Neural progenitor cell (in vitro differentiated cells): ENCODE data around the gene TPCN2. TPM values are rescaled to one million over a fixed set of nuclear protein-coding genes. Genes with fewer than 3 reads are reported as not detected.

Experiments
- DNase-seq: peaks from one replicate; pipeline ENCODE4 v3.0.0-alpha.2; 2016; ENCODE audit warnings: low spot score
- H2AFZ ChIP-seq: fragments of 200-600 bp; sonication (generic); replicated peaks from 2 replicates; pipeline ENCODE4 v1.6.1; 2016; ENCODE audit warnings: antibody characterized with exemption
- H3F3A ChIP-seq: fragments of 200-600 bp; sonication (generic); 2 replicates; pipeline ENCODE4 v1.6.1; 2016; ENCODE audit warnings: antibody characterized with exemption, low read depth
- H3K27ac ChIP-seq: fragments of 200-600 bp; sonication (generic); 2 replicates; pipeline ENCODE4 v1.5.1; 2016; ENCODE audit warnings: mild to moderate bottlenecking
- H3K27me3 ChIP-seq: fragments of 200-600 bp; sonication (generic); 2 replicates; pipeline ENCODE4 v1.6.1; 2016; ENCODE audit warnings: mild to moderate bottlenecking, moderate library complexity
- H3K36me3 ChIP-seq: fragments of 200-600 bp; sonication (generic); 2 replicates; pipeline ENCODE4 v1.5.1; 2016
- H3K4me1 ChIP-seq: fragments of 200-600 bp; sonication (generic); 2 replicates; pipeline ENCODE4 v1.6.1; 2016; ENCODE audit warnings: mixed run types
- H3K4me2 ChIP-seq: fragments of 200-600 bp; sonication (generic); 2 replicates; pipeline ENCODE4 v1.6.1; 2016
- H3K4me3 ChIP-seq: fragments of 200-600 bp; sonication (generic); 2 replicates; pipeline ENCODE4 v1.5.1; 2016
- H3K79me2 ChIP-seq: fragments of 200-600 bp; sonication (generic); 2 replicates; pipeline ENCODE4 v1.6.1; 2016; ENCODE audit warnings: low read depth
- H3K9ac ChIP-seq: fragments of 200-600 bp; sonication (generic); 2 replicates; pipeline ENCODE4 v1.6.1; 2016
- H3K9me3 ChIP-seq: fragments of 200-600 bp; sonication (generic); 2 replicates; pipeline ENCODE4 v1.5.1; 2016; ENCODE audit warnings: low read depth
- H4K20me1 ChIP-seq: fragments of 200-600 bp; sonication (generic); 2 replicates; pipeline ENCODE4 v1.6.1; 2016; ENCODE audit warnings: low read depth
- H3K27ac Mint-ChIP-seq: 3 replicates; pipeline ENCODE4 v1.8.0; 2021; ENCODE audit warnings: mixed read lengths
- H3K27me3 Mint-ChIP-seq: 2 replicates; pipeline ENCODE4 v1.8.0; 2022; ENCODE audit warnings: low read depth, mild to moderate bottlenecking, inconsistent platforms, moderate library complexity, mixed read lengths; ENCODE audit not compliant: insufficient read depth
- H3K36me3 Mint-ChIP-seq: 3 replicates; pipeline ENCODE4 v1.8.0; 2021; ENCODE audit warnings: mixed read lengths
- H3K4me1 Mint-ChIP-seq: 3 replicates; pipeline ENCODE4 v1.8.0; 2021; ENCODE audit warnings: mixed read lengths
- H3K4me3 Mint-ChIP-seq: 3 replicates; pipeline ENCODE4 v1.8.0; 2021; ENCODE audit warnings: mild to moderate bottlenecking, moderate library complexity, mixed read lengths
- H3K9me3 Mint-ChIP-seq: 3 replicates; pipeline ENCODE4 v1.8.0; 2020; ENCODE audit warnings: mixed read lengths
- EZH2 ChIP-seq: fragments of 200-600 bp; sonication (generic); IDR thresholded peaks from 2 replicates; pipeline ENCODE4 v1.6.1; 2017; ENCODE audit warnings: antibody characterized with exemption, mild to moderate bottlenecking, moderate library complexity
- EZH2phosphoT487 ChIP-seq: fragments of 200-600 bp; sonication (generic); IDR thresholded peaks from 2 replicates; pipeline ENCODE4 v1.6.1; 2017; ENCODE audit warnings: antibody characterized with exemption
- total RNA-seq: library from RNA; depleted of rRNA; stranded (reverse); fragments of >200 nt; gene quantifications from 2 replicates; pipeline ENCODE4 v1.2.3, GENCODE V29; 2015; ENCODE audit warnings: low replicate concordance
- TF ChIP-seq, protein P1 (sequence below): fragments of 200-600 bp; sonication (generic); IDR thresholded peaks from 2 replicates; pipeline ENCODE4 v1.5.1; 2017; ENCODE audit warnings: antibody characterized with exemption, mild to moderate bottlenecking

Gene TPCN2
- total RNA-seq, 1 donor from 2014 or later, result 7.2 TPM

DNA sequence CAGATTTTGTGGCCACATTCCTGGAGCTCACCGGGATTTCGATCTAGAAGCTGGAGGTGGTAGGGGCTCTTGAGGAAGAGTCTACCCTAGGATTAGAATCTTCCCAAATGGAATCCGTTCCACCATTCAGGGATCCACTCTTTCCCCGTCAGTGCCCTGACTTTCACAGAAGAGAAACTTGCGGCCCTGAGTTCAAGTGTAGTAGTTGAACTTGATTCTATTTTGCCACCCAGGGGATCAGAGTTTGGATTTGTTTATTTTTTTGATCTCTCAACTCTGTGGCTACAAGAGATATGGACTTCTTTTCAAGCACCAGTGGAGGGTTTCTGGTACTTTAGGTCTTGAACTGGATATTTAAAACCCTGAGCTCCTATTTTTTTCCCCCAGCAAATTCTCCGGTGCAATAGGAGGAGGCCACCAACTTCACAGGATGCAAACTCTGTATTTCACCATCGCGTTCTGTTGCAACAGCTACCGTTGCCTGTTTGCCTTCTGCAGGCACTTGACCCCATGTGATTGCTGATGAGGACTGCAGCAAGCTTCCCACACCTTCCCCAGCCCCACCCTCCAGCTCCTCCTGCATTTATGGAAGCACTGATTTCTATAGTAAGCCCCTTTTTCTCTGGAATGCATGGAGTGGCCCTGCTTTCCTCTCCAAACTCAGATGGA lies 20.9 kb upstream of the TPCN2 start:
- no peak overlapping the region for H3K27ac ChIP-seq
- H3K9ac ChIP-seq, result no peak overlapping the region
- Mint-ChIP-seq H3K4me1 (no peaks in the 10 kb centered on the region), H3K36me3 (no peaks in the 10 kb centered on the region), H3K4me3 (no peak overlapping the region), H3K27ac (no peak overlapping the region), H3K9me3 (no peaks in the 10 kb centered on the region), H3K27me3 (peaks cover 4% of the 10 kb centered on the region)
- no peaks in the 10 kb centered on the region for H3K79me2 ChIP-seq
- H2AFZ ChIP-seq, result no peak overlapping the region
- H3K36me3 ChIP-seq, result no peaks in the 10 kb centered on the region
- H3K9me3 ChIP-seq, result no peaks in the 10 kb centered on the region
- DNase-seq, result no peak
- H3K27me3 ChIP-seq, result no peaks in the 10 kb centered on the region
- peaks cover 5% of the 10 kb centered on the region for H3K4me1 ChIP-seq
- H3K4me3 ChIP-seq, result no peak overlapping the region
- TF ChIP-seq EZH2 (no peak), EZH2phosphoT487 (no peak)
- TF ChIP-seq, protein P1, sequence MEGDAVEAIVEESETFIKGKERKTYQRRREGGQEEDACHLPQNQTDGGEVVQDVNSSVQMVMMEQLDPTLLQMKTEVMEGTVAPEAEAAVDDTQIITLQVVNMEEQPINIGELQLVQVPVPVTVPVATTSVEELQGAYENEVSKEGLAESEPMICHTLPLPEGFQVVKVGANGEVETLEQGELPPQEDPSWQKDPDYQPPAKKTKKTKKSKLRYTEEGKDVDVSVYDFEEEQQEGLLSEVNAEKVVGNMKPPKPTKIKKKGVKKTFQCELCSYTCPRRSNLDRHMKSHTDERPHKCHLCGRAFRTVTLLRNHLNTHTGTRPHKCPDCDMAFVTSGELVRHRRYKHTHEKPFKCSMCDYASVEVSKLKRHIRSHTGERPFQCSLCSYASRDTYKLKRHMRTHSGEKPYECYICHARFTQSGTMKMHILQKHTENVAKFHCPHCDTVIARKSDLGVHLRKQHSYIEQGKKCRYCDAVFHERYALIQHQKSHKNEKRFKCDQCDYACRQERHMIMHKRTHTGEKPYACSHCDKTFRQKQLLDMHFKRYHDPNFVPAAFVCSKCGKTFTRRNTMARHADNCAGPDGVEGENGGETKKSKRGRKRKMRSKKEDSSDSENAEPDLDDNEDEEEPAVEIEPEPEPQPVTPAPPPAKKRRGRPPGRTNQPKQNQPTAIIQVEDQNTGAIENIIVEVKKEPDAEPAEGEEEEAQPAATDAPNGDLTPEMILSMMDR, result no peak
- H3K4me2 ChIP-seq, result no peak overlapping the region
- no peaks in the 10 kb centered on the region for H4K20me1 ChIP-seq
- no peaks in the 10 kb centered on the region for H3F3A ChIP-seq

DNA sequence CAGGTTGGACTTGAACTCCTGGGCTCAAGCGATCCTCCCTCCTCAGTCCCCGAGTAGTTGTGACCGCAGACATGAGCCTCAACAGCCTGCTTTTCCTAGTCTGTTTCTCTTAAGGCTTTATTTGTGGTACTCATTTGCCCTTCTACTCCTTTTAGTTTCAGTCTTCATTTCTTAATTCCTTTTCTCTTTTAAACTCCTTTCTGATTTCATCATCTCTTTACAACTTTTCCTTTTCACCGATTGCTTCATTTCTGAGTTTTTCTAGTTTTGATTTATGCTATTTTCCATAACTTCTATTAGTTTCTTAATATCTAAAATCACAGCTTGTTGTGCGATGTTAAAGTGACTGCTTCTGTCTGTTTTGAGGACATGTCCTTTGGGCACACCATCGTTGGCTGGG lies 18.4 kb upstream of the TPCN2 start:
- Mint-ChIP-seq H3K27me3 (peaks cover 6% of the 10 kb centered on the region), H3K36me3 (no peaks in the 10 kb centered on the region), H3K4me1 (peaks cover 7% of the 10 kb centered on the region), H3K27ac (no peak overlapping the region), H3K9me3 (no peaks in the 10 kb centered on the region), H3K4me3 (no peak overlapping the region)
- H3K79me2 ChIP-seq, result no peaks in the 10 kb centered on the region
- no peak overlapping the region for H3K27ac ChIP-seq
- H3K9me3 ChIP-seq, result no peaks in the 10 kb centered on the region
- DNase-seq, result no peak
- H3K4me2 ChIP-seq, result no peak overlapping the region
- TF ChIP-seq EZH2 (no peak), EZH2phosphoT487 (no peak)
- TF ChIP-seq, protein P1, result no peak
- no peaks in the 10 kb centered on the region for H3F3A ChIP-seq
- H3K36me3 ChIP-seq, result no peaks in the 10 kb centered on the region
- no peak overlapping the region for H3K9ac ChIP-seq
- no peaks in the 10 kb centered on the region for H3K27me3 ChIP-seq
- H2AFZ ChIP-seq, result no peak overlapping the region
- no peaks in the 10 kb centered on the region for H4K20me1 ChIP-seq
- H3K4me3 ChIP-seq, result no peak overlapping the region
- H3K4me1 ChIP-seq, result peaks cover 20% of the 10 kb centered on the region

DNA sequence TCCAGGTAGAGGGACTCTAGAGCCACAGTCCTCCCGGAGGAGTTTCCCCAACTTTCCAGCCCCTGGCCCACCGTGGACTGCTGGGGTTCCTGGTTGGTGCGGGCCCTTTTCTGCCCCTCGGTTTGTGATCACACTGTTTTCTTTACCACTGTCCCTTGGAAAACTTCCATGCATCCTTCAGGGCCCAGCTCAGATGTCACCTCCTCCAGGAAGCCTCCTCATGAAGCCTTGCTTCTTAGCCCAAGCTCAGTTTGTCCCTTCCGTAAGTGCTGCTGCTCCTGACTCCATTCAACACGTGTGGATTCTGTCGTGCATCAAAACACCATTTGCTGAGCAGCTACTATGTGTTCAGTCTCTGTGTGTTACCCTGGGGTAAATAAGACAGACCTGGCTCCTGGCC lies 15.9 kb upstream of the TPCN2 start:
- Mint-ChIP-seq H3K9me3 (no peaks in the 10 kb centered on the region), H3K4me3 (no peak overlapping the region), H3K27me3 (peaks cover 7% of the 10 kb centered on the region), H3K27ac (no peak overlapping the region), H3K36me3 (no peaks in the 10 kb centered on the region), H3K4me1 (peaks cover 7% of the 10 kb centered on the region)
- no peaks in the 10 kb centered on the region for H3K9me3 ChIP-seq
- H3K27ac ChIP-seq, result no peak overlapping the region
- H3K4me3 ChIP-seq, result no peak overlapping the region
- no peak for TF ChIP-seq EZH2
- TF ChIP-seq, protein P1, result no peak
- no peak for DNase-seq
- H3K36me3 ChIP-seq, result no peaks in the 10 kb centered on the region
- peaks cover 23% of the 10 kb centered on the region for H3K4me1 ChIP-seq
- H2AFZ ChIP-seq, result no peak overlapping the region
- H3K27me3 ChIP-seq, result no peaks in the 10 kb centered on the region
- H3F3A ChIP-seq, result no peaks in the 10 kb centered on the region
- no peaks in the 10 kb centered on the region for H3K79me2 ChIP-seq
- H4K20me1 ChIP-seq, result no peaks in the 10 kb centered on the region
- H3K9ac ChIP-seq, result no peak overlapping the region
- no peak overlapping the region for H3K4me2 ChIP-seq
